ENCODE data around the gene SWSAP1.

- TF ChIP-seq FOXM1 (IDR thresholded peaks at IDR 0.05; ENCODE audit: borderline replicate concordance, low read depth) (no peak), RAD21 (IDR thresholded peaks at IDR 0.05; ENCODE audit: low read depth) (no peak), NFIC (IDR thresholded peaks at IDR 0.05) (no peak), EP300 (IDR thresholded peaks at IDR 0.05; ENCODE audit: borderline replicate concordance) (no peak), USF1 (IDR thresholded peaks at IDR 0.05) (no peak), CREB1 (IDR thresholded peaks at IDR 0.05; ENCODE audit: low read depth) (no peak), CEBPB (IDR thresholded peaks at IDR 0.05) (no peak), TCF12 (IDR thresholded peaks at IDR 0.05; ENCODE audit: low read depth) (no peak), REST (IDR thresholded peaks at IDR 0.05; ENCODE audit: low read depth) (no peak), MAX (IDR thresholded peaks at IDR 0.05) (no peak), EGR1 (IDR thresholded peaks at IDR 0.05) (no peak), TEAD4 (IDR thresholded peaks at IDR 0.05) (no peak), YY1 (IDR thresholded peaks at IDR 0.05; ENCODE audit: low read depth) (no peak), TAF1 (IDR thresholded peaks at IDR 0.05; ENCODE audit: low read depth) (no peak)
Measured at GRCh38 chr19:11324748-11325389, 49.6 kb upstream of the SWSAP1 start.
